ENCODE results near the gene SLC13A2.

The SLC13A2 gene

GRCh38 chr17:28493460-28493859, 20.0 kb downstream of the SLC13A2 start:
- no peak for DNase-seq

- DNase-seq, result peak; percentile 73 to 84 (median 80)
These were observed 21.2 kb downstream of the SLC13A2 start for GRCh38 chr17:28494445-28495188.

GRCh38 chr17:28495635-28496034, 22.2 kb downstream of the SLC13A2 start:
- DNase-seq, result no peak

GRCh38 chr17:28497931-28498330, 24.5 kb downstream of the SLC13A2 start:
- peak in 2 of 3 experiments; percentile 42 to 63 for DNase-seq

GRCh38 chr17:28498652-28499363, 25.4 kb downstream of the SLC13A2 start:
- no peak for DNase-seq

GRCh38 chr17:28499364-28499664, 25.9 kb downstream of the SLC13A2 start:
- DNase-seq, result peak in 2 of 3 experiments; percentile 63 to 88

GRCh38 chr17:28499684-28500357, 26.4 kb downstream of the SLC13A2 start:
- no peak for DNase-seq

- DNase-seq, result peak; percentile 31 to 60 (median 51)
These were observed 27.4 kb downstream of the SLC13A2 start for GRCh38 chr17:28500712-28501379.

GRCh38 chr17:28501421-28502284, 28.2 kb downstream of the SLC13A2 start:
- no peak for DNase-seq

- DNase-seq, result no peak
These were observed 30.0 kb downstream of the SLC13A2 start for GRCh38 chr17:28503420-28503819.

GRCh38 chr17:28505986-28506665, 32.7 kb downstream of the SLC13A2 start, which contains the start of gene FOXN1:
Gene FOXN1, plus strand, starts transcription at chr17:28506348. Its CDS starts 17,622 bp downstream, at chr17:28523970.
- DNase-seq, result peak in 1 of 3 experiments; percentile 11

GRCh38 chr17:28506763-28507487, 33.5 kb downstream of the SLC13A2 start:
- DNase-seq, result no peak

- peak in 1 of 3 experiments; percentile 26 for DNase-seq
These were observed 34.2 kb downstream of the SLC13A2 start for GRCh38 chr17:28507567-28508203.

- no peak for DNase-seq
These were observed 34.8 kb downstream of the SLC13A2 start for GRCh38 chr17:28508211-28508724.

GRCh38 chr17:28509789-28510188, 36.3 kb downstream of the SLC13A2 start:
- DNase-seq, result no peak

- no peak for DNase-seq
These were observed 38.5 kb downstream of the SLC13A2 start for GRCh38 chr17:28511858-28512461.

GRCh38 chr17:28513476-28513875, 40.0 kb downstream of the SLC13A2 start:
- no peak for DNase-seq

- DNase-seq, result peak in 1 of 3 experiments; percentile 30
These were observed 41.1 kb downstream of the SLC13A2 start for GRCh38 chr17:28514561-28515002.

- no peak for DNase-seq
These were observed 42.1 kb downstream of the SLC13A2 start for GRCh38 chr17:28515518-28515917.
